Tibial nerve (tissue), 4 donors: ENCODE measurements around the gene HNF4A. TPM values are rescaled to one million over a fixed set of nuclear protein-coding genes. Genes with fewer than 3 reads are reported as not detected.
"Not testable (repeated sequence)": the region's sequence is repeated elsewhere in the genome, so short reads cannot be mapped to it uniquely, and the experiment has no call there.

Experiments used
- DNase-seq, 2 donors: peaks; one replicate each; pipeline ENCODE4 v3.0.0-alpha.2; 2019; ENCODE audit warnings: low spot score in 2 of 2
- H3K27ac ChIP-seq, 4 donors: fragments of 200-600 bp; sonication (generic) in 3 of 4; one replicate each; pipeline ENCODE4 v1.5.1; 2017 to 2019; ENCODE audit warnings: mild to moderate bottlenecking in 1 of 4
- H3K27me3 ChIP-seq, 2 donors: fragments of 200-600 bp; sonication (generic) in 1 of 2; one replicate each; pipeline versions ENCODE4 v1.5.1 to v1.6.0; 2017 to 2019
- H3K36me3 ChIP-seq, 3 donors: fragments of 200-600 bp; sonication (generic); one replicate each; pipeline ENCODE4 v1.5.1; 2018 to 2019
- H3K4me1 ChIP-seq, 4 donors: fragments of 200-600 bp; sonication (generic) in 3 of 4; one replicate each; pipeline ENCODE4 v1.5.1; 2017 to 2019
- H3K4me3 ChIP-seq, 4 donors: fragments of 200-600 bp; sonication (generic) in 3 of 4; one replicate each; pipeline ENCODE4 v1.5.1; 2017 to 2019; ENCODE audit warnings: mild to moderate bottlenecking in 1 of 4, moderate library complexity in 1 of 4
- H3K9me3 ChIP-seq, 4 donors: fragments of 200-600 bp; sonication (generic) in 3 of 4; one replicate each; pipeline ENCODE4 v1.5.1; 2017 to 2019
- EP300 ChIP-seq, 2 donors: sonication (generic); formaldehyde crosslinking; IDR thresholded peaks; one replicate each; pipeline ENCODE4 v1.6.1; 2017; ENCODE audit warnings: antibody characterized with exemption in 2 of 2, mild to moderate bottlenecking in 1 of 2
- POLR2A ChIP-seq, 2 donors: fragments of 450-650 bp; IDR thresholded peaks; one replicate each; pipeline ENCODE4 v1.6.1; 2017; ENCODE audit warnings: antibody characterized with exemption in 2 of 2, mild to moderate bottlenecking in 2 of 2, moderate library complexity in 2 of 2
- WGBS, 2 donors: methylation state at CpG; one replicate each; pipeline ENCODE4 v1.1.5; 2018; 5-methylcytosine and 5-hydroxymethylcytosine counted together
- total RNA-seq, 4 donors: library from RNA; depleted of rRNA; stranded (reverse); fragments of >200 nt; gene quantifications; one replicate each; pipeline ENCODE4 v1.1.0, GENCODE V29; 2016
- TF ChIP-seq, protein P1 (sequence below), 5 experiments: fragments of 200-600 bp in 3 of 5; fragments of 450-650 bp in 2 of 5; sonication (generic) in 3 of 5; IDR thresholded peaks; one replicate each; pipeline ENCODE4 v1.5.1; 2016 to 2019; ENCODE audit warnings: antibody characterized with exemption in 5 of 5, mild to moderate bottlenecking in 3 of 5, moderate library complexity in 2 of 5

The HNF4A gene
- total RNA-seq, 4 donors from 2014 or later = not detected

DNA sequence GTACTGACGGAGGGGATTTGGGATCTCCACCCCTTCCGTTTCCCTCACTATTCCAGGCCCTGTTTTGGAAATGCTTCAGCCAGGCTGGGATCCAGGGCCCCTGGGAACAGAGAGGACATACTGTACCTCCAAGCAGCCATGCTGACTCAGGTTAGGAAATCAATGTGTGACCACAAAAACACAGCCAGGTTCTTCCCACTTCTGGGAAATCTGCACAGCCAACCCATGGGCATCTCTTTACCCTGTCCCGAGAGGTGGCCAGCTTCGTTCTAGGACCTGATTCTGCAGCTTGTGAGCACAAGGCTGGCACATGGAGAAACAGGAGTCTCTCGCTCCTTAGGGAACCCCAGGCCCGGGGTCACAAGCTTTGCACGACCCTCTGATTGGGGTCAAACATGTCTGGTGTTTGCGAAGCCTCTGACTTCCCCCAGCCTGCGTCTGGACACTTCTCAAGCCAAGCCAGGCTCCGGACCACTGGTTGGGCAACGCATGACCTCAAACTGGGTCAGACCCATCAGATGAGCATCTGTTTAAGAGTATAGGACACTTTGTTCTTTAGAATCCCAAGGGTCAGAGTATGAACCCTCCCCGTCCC is 111.9 kb downstream of the HNF4A start:
- no peaks in the 10 kb centered on the region for H3K27me3 ChIP-seq
- no peak overlapping the region for H3K4me3 ChIP-seq
- no peaks in the 10 kb centered on the region for H3K9me3 ChIP-seq
- 38 to 53% methylated on average over 12 of the region's 12 CpGs for WGBS, 2 donors
- H3K27ac ChIP-seq = peak overlapping the region in 1 of 4 donors; percentile 81
- TF ChIP-seq POLR2A (IDR thresholded peaks at IDR 0.05) (no peak), EP300 (IDR thresholded peaks at IDR 0.05) (peak; percentile 66 to 92)
- TF ChIP-seq, protein P1, sequence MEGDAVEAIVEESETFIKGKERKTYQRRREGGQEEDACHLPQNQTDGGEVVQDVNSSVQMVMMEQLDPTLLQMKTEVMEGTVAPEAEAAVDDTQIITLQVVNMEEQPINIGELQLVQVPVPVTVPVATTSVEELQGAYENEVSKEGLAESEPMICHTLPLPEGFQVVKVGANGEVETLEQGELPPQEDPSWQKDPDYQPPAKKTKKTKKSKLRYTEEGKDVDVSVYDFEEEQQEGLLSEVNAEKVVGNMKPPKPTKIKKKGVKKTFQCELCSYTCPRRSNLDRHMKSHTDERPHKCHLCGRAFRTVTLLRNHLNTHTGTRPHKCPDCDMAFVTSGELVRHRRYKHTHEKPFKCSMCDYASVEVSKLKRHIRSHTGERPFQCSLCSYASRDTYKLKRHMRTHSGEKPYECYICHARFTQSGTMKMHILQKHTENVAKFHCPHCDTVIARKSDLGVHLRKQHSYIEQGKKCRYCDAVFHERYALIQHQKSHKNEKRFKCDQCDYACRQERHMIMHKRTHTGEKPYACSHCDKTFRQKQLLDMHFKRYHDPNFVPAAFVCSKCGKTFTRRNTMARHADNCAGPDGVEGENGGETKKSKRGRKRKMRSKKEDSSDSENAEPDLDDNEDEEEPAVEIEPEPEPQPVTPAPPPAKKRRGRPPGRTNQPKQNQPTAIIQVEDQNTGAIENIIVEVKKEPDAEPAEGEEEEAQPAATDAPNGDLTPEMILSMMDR (IDR thresholded peaks at IDR 0.05) = peak in 1 of 5 experiments; percentile 9
- peaks cover 0 to 11% (median 1%) of the 10 kb centered on the region in 4 donors for H3K4me1 ChIP-seq
- no peaks in the 10 kb centered on the region for H3K36me3 ChIP-seq
- DNase-seq = peak; percentile 75 to 90

DNA sequence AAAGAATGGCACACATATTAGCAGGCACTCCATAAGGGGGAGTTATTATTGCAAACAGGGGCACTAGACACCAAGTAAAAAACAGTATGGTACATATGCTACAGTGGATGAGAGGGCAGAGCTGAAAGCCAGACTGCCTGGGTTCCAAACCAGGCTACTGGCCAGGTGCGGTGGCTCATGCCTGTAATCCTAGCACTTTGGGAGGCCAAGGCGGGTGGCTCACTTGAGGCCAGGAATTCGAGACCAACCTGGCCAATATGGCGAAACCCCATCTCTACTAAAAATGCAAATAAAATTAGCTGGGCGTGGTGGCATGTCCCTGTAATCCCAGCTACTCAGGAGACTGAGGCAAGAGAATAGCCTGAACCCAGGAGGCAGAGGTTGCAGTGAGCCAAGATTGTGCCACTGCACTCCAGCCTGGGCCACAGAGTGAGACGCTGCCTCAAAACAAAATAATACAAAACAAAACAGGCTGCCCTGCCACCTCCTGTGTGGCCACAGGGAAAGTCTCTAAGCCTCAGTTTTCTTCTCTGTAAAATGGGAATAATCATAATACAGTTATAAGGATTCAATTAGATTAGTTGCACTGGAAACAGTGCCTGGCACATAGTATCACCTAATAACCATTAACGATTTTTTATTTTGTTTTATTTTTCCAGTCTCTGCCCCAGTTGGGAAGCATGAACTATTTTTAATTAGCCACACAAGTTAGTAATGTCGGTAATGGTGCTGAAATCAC is 112.7 kb downstream of the HNF4A start:
- DNase-seq = no peak
- WGBS, 2 donors = 90 to 91% methylated on average over 8 of the region's 8 CpGs
- Histone ChIP-seq H3K36me3 (no peaks in the 10 kb centered on the region), H3K27me3 (no peaks in the 10 kb centered on the region), H3K27ac (peak overlapping the region in 3 of 4 donors; percentile 32 to 81 (median 33)), H3K4me1 (peaks cover 0 to 11% (median 1%) of the 10 kb centered on the region in 4 donors), H3K4me3 (no peak overlapping the region), H3K9me3 (no peaks in the 10 kb centered on the region)
- TF ChIP-seq EP300 (IDR thresholded peaks at IDR 0.05) (no peak), POLR2A (IDR thresholded peaks at IDR 0.05) (no peak)
- TF ChIP-seq, protein P1 (IDR thresholded peaks at IDR 0.05) = no peak

DNA sequence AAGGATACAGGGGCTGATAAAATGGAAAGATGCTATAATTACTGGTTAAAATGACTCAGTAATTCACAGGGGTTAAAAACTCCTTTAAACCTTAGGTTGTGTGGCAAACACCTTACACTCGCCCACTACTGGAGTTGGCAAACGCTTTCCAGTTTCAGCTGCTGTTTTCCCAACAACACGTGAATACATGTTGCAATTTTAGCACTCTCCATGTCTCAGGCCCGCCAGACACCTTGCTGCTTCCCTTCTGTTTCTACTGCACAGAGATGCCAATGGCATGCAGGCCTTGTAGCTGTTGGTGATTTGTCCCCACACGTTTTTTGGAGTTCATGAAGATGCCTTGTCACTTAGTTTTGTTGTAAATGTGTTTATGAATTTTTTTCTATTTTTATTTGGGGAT is 114.8 kb downstream of the HNF4A start:
- Histone ChIP-seq H3K27ac (no peak overlapping the region), H3K4me1 (peaks cover 0 to 18% (median 1%) of the 10 kb centered on the region in 4 donors), H3K27me3 (no peaks in the 10 kb centered on the region), H3K36me3 (no peaks in the 10 kb centered on the region), H3K9me3 (no peaks in the 10 kb centered on the region), H3K4me3 (no peak overlapping the region)
- TF ChIP-seq, protein P1 (IDR thresholded peaks at IDR 0.05) = no peak
- no peak for TF ChIP-seq EP300 (IDR thresholded peaks at IDR 0.05)
- WGBS, 2 donors = 62 to 69% methylated on average over 5 of the region's 5 CpGs
- DNase-seq = no peak

DNA sequence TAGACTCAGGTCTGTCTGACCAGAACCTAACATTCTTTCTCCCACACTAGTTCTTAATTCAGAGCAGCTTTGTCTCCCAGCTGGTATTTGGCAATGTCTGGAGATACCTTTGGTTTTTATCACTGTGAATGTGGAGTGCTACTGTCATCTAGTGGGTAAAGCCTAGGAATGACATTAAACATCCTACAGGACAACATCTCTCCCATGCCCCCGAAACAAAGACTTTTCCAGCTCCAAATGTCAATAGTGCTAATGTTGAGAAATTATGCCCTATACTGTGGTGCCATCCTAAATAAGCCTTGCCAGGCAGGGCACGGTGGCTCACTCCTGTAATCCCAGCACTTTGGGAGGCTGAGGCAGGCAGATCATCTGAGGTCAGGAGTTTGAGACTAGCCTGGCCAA is 116.0 kb downstream of the HNF4A start:
- DNase-seq = no peak
- H3K36me3 ChIP-seq = no peaks in the 10 kb centered on the region
- H3K4me3 ChIP-seq = no peak overlapping the region
- peaks cover 0 to 25% (median 4%) of the 10 kb centered on the region in 4 donors for H3K4me1 ChIP-seq
- H3K9me3 ChIP-seq = no peaks in the 10 kb centered on the region
- TF ChIP-seq POLR2A (IDR thresholded peaks at IDR 0.05) (no peak), EP300 (IDR thresholded peaks at IDR 0.05) (peak in 1 of 2 donors; percentile 18)
- TF ChIP-seq, protein P1 (IDR thresholded peaks at IDR 0.05) = peak in 2 of 5 experiments; percentile 40 to 51
- H3K27me3 ChIP-seq = no peaks in the 10 kb centered on the region
- WGBS, 2 donors = 50 to 77% methylated on average over 2 of the region's 2 CpGs
- no peak overlapping the region for H3K27ac ChIP-seq

DNA sequence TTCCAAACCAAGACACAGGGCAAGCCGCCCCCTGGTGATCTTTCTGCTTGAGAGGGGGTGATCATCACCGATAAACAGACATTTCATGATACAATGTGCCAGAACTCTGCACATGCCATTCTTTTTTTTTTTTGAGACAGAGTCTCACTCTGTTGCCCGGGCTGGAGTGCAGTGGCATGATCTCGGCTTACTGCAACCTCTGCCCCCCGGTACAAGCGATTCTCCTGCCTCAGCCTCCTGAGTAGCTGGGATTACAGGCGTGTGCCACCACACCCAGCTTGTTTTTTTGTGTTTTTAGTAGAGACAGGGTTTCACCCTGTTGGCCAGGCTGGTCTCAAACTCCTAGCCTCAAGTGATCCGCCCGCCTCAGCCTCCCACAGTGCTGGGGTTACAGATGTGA is 116.8 kb downstream of the HNF4A start:
- not testable (repeated sequence) for DNase-seq
- WGBS, 2 donors = 84 to 85% methylated on average over 9 of the region's 9 CpGs

More for the DNA sequence above, 116.8 kb downstream of the HNF4A start:
- not testable (repeated sequence) for H3K4me3 ChIP-seq, H3K27me3 ChIP-seq, H3K27ac ChIP-seq, H3K36me3 ChIP-seq, H3K9me3 ChIP-seq
- peaks cover 0 to 31% (median 5%) of the 10 kb centered on the region in 4 donors for H3K4me1 ChIP-seq
